DMS 273 treated with DMSO at 0.1 percent for 48 hours (cell line): ENCODE results near the gene VDAC1.
"Not testable (repeated sequence)": the region's sequence is repeated elsewhere in the genome, so short reads cannot be mapped to it uniquely, and the experiment has no call there.

Experiments used
- DNase-seq: peaks from one replicate; lab custom pipeline; 2025; lab: John Stamatoyannopoulos, UW

The VDAC1 gene

DNA sequence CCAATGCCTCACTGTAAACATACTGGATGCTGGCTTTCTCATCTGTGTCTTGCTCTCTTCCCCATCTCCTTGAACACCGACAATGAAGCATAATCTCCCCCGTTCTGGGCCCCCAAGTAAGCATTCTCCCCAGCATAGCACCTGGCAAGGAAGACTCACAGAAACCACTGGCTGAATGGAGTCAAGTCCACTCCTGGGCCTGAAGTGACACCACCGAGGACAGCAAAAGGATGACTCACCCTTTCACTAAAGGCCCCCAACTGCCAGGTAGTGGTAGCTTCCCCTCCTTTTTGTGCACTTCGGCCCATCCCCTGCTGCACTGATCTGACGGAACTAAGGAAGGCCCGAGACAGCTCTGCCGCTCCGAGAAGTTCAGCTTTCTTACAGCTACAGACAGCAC, 9.4 kb downstream of the VDAC1 start:
- DNase-seq, result no peak

DNA sequence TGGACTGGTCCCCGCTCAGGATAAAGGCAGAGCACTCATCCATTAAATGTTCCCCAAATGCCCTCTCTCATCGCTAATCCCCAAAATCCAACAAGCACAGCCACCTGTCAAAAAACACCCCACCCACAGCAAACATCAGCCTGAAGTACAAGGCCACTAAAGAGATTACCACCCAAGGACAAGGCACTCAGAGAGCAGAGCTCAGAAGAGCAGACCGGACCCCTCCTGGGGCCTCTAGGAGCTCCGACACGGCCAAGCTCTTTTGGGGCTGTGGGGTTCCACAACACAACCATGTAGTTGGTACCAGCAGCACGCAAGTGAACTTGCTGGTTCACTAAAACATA, 9.8 kb downstream of the VDAC1 start:
- DNase-seq, result no peak

DNA sequence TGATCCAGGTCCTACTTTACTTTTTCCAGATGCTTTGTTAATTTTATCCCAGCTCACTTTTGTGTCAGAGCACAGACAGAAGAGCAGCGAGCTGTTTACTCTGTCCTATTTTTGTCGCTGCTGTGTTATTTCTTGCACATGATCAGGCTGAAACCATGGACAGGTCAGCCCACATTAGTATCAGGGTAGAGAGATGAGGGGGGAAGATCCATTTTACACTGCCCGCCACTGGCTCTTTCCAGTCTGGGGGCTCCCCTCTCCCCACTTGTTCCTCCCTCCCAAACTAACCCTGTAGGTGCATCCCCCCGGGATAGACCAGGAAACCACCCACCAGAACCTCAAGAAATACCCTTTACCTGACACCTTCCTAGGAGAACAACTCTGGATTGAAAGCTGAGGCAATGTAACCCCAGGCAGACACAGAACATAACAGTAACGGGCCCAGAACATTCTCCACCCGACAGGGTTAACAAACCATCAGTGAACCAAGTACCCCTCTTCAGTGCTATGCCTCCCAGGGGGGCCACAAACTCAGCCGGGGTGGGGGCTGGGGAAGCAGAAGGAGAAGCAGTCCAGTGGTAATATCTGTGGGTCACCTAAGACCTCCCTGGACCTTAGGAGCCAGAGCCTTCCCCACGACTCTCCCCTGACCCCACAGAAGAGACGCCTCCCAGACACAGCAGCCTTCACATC, 10.3 kb downstream of the VDAC1 start:
- no peak for DNase-seq

DNA sequence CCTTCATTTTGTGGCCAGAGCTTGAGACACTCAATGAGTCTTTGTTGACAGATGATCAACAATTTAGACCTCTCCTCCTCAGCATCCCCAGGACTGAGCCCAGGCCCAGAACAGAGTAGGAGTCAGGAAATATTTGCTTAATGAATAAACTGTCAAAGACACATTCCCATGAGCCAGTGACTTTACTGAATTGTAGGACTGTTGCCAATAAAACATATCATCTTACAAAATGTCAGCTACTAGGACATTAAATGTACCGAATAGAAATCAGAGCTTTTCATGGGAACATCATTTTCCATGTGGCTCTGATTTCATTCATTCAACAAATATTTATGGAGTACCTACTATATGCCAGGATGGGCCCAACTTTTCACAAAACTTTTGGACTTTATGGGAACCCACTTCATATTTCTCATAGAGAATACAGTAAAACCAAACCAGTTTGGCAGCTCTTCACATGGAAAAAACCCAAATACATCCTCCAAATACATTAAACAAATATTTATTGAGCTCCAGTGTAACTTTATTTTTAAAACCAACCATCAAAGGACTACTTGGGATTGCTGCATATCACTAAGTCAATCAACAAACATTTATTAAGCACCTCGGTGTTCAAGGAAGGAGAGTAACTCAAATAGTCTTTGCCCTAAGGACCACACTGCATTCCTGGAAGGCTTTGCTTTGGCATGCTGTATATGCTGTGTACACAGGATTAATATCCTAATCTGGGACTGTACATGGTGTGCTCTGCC, 11.4 kb downstream of the VDAC1 start:
- no peak for DNase-seq

DNA sequence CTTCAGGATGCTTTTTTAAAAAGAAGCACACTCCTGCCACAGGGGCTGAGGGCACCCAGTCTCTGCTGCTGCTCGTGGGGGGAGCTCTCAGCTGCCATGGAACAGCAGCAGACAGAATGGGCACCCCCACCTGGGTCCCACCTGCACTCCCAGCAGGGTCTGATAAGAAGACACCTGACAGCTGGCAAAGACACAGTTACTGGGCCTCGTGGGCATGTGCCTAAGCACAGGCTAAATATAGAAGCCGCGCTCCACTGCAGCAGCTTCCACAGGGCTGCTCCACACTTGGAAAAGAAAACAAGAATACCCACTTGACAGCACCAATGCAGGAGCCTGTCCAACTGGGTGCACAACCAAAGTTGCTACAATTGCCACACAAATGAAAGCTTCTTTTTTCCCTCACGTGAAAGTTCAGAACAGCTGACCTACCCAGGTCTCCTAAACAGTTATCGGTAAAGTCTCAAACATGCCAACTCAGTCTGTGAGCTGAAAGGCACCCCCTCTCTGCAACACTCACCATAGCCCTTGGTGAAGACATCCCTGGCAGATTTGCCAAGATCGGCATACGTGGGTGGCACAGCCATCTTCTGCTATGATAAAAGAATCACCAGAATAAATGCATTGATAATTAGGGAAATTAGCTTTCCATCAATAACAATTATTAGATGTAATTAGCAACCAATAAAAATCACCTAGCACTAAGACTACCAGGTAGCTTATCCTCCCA, 12.2 kb downstream of the VDAC1 start:
- no peak for DNase-seq

DNA sequence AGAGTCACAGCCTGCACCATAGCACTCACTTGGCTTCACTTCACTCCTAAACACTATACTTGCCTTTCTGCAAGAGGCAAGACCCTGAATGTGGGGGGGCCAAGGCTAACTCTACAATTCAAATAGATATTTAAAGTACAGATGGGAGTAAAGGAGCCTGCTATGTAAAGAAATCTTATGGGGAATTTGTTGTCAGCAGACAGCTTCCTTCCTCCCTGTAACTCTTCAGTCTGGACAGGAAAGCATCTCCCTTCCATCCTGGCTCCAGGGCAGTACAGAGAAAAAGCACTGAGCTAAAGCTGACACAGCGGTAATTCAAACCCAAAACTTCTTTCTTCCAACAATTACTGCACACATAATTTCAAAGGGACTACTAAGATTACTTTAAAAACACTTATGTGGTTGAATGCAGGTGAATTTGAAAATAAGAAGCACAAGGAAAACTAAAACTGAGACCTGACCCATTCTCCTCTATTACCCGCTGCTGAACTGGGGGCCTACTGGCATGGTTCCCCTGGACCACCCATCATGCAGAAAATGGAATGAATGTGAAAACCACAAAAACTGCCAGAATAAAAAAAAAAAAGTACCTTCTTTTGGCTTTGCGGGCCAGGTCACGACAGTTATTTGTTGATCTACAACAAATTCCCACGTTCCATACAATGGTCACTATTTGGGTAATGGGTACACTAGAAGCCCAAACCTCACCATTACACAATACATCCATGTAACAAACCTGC, 13.4 kb downstream of the VDAC1 start:
- no peak for DNase-seq

DNA sequence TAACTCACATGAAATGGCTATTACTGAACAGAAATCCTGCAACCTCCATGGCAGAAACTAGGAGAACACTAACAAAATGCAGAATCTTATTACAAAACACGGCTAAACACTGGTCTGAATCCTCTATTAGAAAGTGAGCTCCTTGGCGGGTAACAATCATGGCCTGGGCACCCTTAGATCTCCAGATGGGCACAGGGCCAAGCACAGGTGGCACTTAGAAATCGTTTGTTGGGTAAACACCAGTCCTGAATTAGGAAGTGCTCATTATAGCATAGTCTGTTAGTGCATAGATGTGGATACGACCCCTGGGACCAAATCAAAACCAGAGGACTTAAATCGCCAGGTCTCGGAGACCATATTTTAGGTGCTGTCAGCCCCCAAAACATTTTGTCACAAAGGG, 14.4 kb downstream of the VDAC1 start:
- DNase-seq, result no peak

DNA sequence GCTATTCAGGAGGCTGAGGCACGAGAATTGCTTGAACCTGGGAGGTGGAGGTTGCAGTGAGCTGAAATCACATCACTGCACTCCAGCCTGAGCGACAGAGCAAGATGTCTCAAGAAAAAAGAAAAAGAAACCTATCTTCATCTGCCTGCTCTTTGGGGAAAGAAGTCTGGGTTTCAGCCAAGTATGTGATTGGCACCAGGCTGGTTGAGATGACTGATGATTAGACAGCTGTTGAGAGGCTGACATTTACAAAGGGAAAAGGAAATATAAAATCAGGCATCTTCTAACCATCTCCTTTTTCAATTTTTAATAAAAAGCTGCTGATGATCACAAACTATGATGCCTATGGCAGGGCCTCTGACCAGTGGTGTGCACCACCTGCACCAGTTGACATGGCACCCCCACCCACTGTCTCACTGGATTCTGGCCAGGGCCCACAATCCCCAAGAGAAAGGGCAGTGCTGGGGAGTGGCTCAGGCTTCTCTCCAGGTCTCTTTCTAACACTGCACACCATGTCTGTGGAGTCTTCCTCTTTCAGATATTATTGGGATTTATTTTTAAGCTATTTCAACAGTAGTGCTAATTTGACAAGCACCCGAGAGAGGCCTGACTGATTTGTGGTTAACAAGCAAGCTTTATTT, 19.1 kb downstream of the VDAC1 start:
- DNase-seq, result no peak

DNA sequence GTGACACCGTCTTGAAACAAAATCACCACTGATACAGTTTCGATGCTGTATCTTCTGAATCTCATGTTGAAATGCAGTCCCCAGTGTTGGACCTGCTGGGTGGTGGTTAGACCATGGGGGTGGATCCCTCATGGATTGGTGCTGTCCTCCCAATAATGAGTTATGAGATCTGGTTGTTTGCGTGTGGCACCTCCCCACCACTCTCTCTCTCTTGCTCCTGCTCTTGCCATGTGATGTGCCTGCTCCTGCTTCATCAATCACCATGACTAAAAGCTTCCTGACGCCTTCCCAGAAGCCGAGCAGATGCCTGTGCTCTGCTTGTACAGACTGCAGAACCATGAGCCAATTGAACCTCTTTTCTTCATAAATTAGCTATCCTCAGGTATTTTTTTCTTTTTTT, 21.1 kb downstream of the VDAC1 start:
- DNase-seq, result no peak

DNA sequence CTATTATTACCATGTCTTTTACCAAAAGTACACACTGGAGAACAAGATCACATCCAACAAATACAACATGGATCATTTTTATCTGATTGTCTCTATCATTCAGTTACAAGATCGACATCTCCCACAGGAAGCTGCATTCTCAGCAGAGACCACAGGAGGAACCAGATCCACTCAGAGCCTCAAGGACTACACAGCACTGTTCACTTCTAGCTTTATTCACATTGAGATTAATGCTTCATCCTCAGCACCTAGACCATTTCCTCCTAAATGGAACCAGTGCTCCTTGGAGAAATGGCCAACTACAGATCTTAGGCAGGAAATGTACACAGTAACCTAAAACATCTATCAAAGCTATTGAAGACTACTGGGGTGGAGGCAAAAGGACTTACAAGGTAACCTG, 23.1 kb downstream of the VDAC1 start:
- no peak for DNase-seq

DNA sequence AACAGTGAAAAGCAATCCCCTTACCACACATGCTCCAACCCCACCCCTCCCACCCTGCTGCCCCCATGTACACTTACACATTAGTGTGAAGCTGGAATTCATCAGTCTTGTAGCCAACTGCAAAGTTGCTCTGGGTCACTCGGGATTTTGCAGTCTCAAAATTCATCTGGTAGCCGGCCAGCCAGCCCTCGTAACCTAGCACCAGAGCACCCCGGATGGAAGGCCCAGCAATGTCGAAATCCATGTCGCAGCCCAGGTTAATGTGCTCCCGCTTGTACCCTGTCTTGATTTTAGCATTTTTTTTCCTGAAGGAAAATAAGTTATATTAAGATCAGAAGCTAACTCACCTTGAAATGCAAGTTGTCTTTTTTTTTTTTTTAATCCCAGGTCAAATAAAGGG, 24.1 kb downstream of the VDAC1 start:
- no peak for DNase-seq

DNA sequence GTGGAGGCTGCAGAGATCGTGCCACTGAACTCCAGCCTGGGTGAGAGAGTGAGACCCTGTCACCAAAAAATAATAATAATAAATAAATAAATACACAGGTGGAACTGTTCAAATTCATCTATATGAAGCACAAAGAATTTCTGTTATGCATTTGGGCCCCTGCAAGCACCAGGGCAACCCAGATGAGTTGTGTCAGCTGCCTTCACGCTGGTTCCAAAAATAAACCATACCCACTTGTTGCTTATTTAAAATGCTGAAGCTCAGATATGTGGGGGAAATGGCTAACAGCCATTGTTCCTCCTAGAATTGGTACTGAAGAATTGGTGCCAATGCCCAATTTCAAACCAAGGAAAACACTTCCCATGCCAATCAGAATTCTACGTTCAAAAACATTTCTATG, 25.8 kb downstream of the VDAC1 start:
- no peak for DNase-seq

DNA sequence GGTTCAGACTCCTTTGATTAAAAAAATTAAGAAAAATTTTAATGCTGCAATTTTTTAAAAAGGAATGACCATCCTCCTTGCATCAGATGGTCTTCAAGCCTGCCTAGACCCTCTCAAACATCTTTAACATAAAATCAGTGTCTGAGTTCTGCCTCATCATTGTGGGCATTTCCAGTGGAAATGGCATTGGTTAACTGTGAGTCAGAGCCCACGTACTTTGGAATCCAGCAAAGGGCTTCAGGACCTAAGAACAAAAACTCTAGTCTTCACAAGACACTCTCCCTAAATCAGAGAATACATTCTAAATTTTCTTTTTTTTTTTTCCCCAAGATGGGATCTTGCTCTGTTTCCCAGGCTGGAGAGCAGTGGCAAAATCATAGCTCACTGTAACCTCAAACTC, 26.9 kb downstream of the VDAC1 start:
- no peak for DNase-seq

DNA sequence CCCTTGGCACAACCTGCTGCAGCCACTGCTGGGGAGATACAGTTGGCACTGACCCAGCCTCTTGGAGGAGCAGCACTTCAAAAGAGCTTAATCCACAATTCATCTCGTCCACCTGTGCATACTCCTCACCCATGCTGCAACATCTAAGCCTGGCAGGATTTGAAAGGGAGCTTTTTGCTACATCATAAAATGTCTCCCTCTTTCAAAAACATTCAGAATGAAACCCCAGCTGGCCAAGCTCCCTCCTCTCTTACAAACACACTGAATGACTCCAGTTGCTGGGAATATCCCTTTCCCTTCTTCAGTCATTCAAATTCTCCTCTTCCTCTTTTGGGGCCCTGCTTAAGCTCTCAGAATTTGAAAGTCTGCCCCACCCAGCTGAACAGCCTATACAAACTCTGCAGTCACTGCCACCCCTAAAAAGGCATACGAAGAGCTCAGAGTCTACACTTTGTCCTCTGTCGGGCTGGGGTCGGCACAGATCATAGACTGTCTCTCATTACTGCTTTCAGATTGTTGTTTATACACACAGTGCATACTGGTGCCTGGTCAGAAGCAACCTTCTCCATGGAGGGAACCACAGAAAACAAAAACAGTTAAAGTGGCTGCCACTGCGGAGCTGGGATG, 27.5 kb downstream of the VDAC1 start:
- no peak for DNase-seq

DNA sequence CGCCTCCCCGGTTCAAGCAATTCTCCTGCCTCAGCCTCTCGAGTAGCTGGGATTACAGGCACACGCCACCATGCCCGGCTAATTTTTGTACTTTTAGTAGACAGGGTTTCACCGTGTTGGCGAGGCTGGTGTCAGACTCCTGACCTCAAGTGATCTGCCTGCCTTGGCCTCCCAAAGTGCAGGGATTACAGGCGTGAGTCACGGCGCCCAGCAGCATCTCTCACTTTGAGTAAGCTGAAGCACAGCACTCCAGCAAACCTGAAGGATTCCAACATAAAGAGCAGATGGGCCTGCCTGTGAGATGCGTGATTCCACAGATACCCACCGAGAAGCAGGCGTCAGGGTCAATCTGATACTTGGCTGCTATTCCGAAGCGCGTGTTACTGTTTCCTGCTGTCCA, 29.2 kb downstream of the VDAC1 start:
- not testable (repeated sequence) for DNase-seq

DNA sequence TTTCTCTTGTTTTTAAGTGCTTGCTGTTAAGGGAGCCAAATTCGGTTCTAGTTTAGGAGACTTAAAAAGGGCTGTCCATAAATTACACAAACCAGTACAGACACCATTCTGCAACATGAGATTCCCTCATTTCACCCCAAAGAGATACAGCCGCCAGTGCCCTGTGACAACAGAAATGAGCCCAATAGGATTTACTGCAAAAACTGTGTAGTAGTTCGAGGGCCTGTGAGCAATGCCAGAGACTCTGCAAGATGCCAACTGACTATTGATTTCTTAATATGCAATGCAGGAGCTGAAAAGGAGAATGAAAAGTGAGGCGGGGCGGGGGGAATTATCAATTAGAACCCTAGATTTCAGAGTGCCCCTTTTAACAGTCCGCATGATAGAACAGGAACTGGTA, 30.6 kb downstream of the VDAC1 start:
- no peak for DNase-seq

DNA sequence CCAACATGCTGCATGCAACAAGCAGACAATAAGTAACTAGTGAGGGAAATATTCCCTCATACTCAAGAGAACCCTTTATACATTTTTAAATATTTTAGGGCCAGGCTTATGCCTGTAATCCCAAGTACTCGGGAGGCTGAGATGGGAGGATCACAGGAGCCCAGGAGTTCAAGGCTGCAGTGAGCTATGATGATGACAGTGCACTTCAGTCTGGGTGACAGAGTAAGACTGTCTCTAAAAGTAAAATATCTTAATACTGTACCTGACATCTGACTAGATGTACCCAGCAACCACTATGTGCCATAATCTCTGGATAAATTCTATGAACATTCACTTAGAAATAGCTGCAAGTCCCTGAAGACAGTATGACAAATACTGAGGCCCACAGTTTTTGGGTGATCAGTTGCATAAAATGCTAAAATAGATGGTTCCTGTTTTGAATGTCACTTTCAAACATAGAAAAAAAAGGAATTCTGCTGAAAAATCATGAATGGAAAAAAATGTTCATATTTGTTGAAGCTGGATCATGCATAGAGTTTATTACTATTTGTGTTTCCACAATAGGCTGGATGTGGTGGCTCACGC, 34.4 kb downstream of the VDAC1 start:
- DNase-seq, result no peak

DNA sequence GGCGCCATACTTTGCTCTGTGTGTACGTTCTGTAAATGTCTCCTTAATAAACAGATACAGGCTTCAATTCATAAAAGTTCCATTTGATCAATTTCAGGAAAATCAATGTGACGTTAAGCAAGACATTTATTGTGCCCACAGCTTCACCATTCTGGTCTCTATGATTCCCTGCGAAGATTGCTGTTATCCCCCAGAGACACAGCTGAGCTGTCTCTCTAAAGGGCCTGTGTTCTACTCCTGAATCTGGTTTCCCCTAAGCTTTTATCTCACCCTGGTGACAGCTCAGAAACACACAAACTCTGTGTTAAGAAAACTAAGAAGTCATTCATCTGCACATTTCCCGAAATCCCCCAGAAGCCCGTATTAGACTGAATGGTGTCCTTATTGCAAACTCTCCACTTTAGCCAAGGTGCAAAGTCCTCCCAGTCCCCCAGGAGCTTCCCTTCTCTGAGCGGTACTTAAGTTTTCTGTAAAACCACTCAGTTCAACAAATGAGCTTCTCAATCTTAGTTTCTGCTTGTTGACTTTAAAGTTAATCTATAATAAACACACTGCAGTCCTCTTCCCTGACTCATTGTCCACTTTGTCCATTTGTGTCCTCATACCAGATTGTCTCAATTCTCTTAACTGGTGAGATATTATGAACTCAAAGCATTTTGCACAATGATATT, 35.0 kb downstream of the VDAC1 start:
- no peak for DNase-seq

DNA sequence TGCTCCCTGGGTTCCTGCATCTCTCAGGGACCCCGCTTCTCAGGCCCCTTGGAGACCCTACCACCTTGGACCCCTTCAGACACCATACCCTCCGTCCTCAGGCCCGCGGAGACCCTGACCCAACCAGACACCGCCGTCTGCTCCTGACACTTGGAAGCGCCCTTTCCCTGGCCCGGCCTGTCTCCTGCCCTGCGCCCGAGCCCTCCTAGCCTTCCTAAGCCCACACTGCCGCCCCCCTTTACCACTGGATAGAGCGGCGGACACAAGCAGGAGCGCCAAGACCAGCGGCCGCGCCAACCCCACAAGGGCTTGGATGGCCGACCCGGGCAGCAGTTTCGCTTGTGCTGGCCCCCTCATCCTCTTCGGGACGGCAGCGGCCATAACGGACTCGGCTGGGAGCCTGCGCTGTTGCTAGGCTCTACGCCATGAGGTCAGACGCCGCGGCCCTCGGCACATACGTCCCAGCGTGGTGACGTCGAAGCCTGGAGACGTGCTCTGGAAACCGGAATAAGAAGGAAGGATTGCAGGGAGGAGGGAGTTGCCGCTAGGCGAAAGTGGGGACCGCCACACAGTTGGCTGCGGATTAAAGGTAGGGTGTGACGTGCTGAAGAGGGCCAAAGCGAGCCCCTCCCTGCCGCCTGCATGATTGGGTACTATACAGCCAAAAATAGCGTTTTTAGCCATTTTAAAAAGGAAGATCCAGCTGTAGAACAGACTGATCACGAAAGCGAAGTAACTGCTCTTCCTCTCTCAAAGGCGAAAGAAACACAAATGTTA, 36.4 kb downstream of the VDAC1 start, which contains the start of gene C5orf15:
Gene C5orf15, minus strand, starts transcription at position 422 of the 777 bp plus-strand sequence. Its CDS starts 41 bp downstream, at position 381.
- peak; percentile 94 for DNase-seq
